Measurements from ENCODE around the gene PIK3R3.

DNA sequence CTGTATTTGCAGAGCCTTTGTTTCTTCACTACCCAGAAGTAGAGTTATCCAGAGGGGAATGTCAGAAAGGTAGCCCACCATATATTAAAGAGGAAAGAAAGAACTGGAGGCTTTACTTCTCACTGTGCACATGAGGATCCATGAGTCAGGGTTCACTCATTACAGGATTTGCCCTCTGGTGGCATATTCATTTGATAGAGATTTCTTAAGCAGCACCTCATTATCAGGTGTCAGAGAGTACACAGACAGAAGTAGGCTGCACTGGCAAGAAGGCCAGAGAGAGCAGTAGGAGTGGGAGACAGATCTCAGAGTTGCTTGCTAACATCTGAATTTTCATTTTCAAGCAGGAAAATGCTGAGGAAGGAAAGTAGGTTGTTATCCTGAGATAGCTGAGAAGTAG lies 123.8 kb downstream of the PIK3R3 start:
- TF ChIP-seq EZH2phosphoT487 (conservative IDR thresholded peaks at IDR 0.05; ENCODE audit: low read length): no peak
- TF ChIP-seq, protein P1, sequence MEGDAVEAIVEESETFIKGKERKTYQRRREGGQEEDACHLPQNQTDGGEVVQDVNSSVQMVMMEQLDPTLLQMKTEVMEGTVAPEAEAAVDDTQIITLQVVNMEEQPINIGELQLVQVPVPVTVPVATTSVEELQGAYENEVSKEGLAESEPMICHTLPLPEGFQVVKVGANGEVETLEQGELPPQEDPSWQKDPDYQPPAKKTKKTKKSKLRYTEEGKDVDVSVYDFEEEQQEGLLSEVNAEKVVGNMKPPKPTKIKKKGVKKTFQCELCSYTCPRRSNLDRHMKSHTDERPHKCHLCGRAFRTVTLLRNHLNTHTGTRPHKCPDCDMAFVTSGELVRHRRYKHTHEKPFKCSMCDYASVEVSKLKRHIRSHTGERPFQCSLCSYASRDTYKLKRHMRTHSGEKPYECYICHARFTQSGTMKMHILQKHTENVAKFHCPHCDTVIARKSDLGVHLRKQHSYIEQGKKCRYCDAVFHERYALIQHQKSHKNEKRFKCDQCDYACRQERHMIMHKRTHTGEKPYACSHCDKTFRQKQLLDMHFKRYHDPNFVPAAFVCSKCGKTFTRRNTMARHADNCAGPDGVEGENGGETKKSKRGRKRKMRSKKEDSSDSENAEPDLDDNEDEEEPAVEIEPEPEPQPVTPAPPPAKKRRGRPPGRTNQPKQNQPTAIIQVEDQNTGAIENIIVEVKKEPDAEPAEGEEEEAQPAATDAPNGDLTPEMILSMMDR (IDR thresholded peaks at IDR 0.05; ENCODE audit: insufficient read depth, low read length, poor library complexity, severe bottlenecking): no peak
